K562 treated with DMSO at 1 percent for 12 hours (cell line): ENCODE data around the gene PEX5L. TPM values are rescaled to one million over a fixed set of nuclear protein-coding genes. Genes with fewer than 3 reads are reported as not detected.

Experiments
- total RNA-seq: library from RNA; unstranded; fragments of 300-600 nt; gene quantifications from 2 replicates; pipeline ENCODE4 v1.2.3, GENCODE V29; 2022; ENCODE audit not compliant: insufficient read depth

Gene PEX5L
- total RNA-seq: not detected in 2 replicates

GRCh38 chr3:180036671-180037455, at the start of gene PEX5L:
TSS of gene PEX5L (minus strand) at chr3:180036937. CDS start at chr3:180036599, 338 bp downstream.

